ENCODE results near the gene MEGF6. TPM values are rescaled to one million over a fixed set of nuclear protein-coding genes. Genes with fewer than 3 reads are reported as not detected.

MEGF6 gene
- total and polyA plus RNA-seq, 9 of the 15 experiments (the other 6 are each of a cell fraction or from before 2014, with no cell fraction given) = 0.03 to 1.7 (median 0.24) TPM; not detected in 3

DNA sequence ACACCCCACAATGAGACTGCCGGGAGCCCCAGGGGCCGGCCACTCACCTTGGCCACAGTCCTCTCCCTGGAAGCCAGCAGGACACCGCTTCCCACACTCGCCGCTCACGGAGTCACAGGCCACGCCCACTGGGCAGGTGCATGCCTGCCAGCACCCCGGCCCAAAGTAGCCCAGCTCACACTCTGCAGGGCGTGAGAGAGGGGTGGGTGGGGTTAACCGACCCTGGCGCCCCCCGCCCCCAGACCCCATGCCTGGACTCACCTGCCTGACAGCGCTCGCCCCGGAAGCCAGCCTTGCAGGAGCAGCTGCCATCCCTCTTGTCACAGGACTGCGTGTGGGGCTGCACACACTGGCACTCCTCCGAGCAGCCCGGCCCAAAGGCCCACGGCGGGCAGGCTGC, 106.1 kb downstream of the MEGF6 start:
- WGBS (ENCODE audit: insufficient coverage, low coverage, missing lambda C conversion rate) = 2% methylated on average over 9 of the region's 20 CpGs
- Histone ChIP-seq H3K27ac (ENCODE audit: extremely low read depth, low read depth, low read length) (no peak overlapping the region), H3K9me1 (ENCODE audit: control insufficient read depth, insufficient read depth, low read length) (no peaks in the 10 kb centered on the region), H3K4me3 (no peak overlapping the region), H3K4me2 (ENCODE audit: insufficient read depth, low read length) (no peak overlapping the region), H3K79me2 (ENCODE audit: control insufficient read depth, insufficient read depth, low read length) (no peaks in the 10 kb centered on the region), H3K9me3 (replicated peaks; ENCODE audit: control insufficient read depth, insufficient read depth, low read depth, low read length) (no peaks in the 10 kb centered on the region), H4K20me1 (replicated peaks; ENCODE audit: control insufficient read depth, insufficient read depth, low read length) (peaks cover 18% of the 10 kb centered on the region; the same call in 1 of the 2 replicates), H3K27me3 (ENCODE audit: control insufficient read depth in 2 of 2, insufficient read depth in 2 of 2, low read length in 2 of 2) (peaks cover 0 to 39% of the 10 kb centered on the region in 2 experiments; a peak in 4 of 5 replicates), H3K36me3 (ENCODE audit: control insufficient read depth, insufficient read depth, low read length) (no peaks in the 10 kb centered on the region), H3K9ac (ENCODE audit: insufficient read depth in 1 of 2, low read depth in 2 of 2, low read length in 2 of 2) (no peak overlapping the region), H3K4me1 (replicated peaks in 1 of 2; ENCODE audit: control insufficient read depth in 2 of 2, insufficient read depth in 2 of 2, low read length in 2 of 2) (peaks cover 0 to 35% of the 10 kb centered on the region in 2 experiments; a peak in 2 of 5 replicates), H2AFZ (ENCODE audit: low read depth, low read length) (no peak overlapping the region)
- no peak for ATAC-seq
- ChIA-PET POLR2A (interaction anchor here (0.7 kb wide), 1 partner anchor 113 kb away, joined by 3 read pairs; no protein-coding TSS in a partner anchor), CTCF (ENCODE audit: low intra/inter-chr PET ratio) (no interaction called here)
- no TSS peak for BruUV-seq (replicated peaks)
- FAIRE-seq = no peak
- in situ Hi-C loops (cut with MboI) = no loop called here
- intact Hi-C loops (cut with micrococcal nuclease) = no loop called here
- DNase-seq (ENCODE audit: extremely low read depth in 1 of 4, low spot score in 3 of 4) = no peak
- TF ChIP-seq MCM7 (IDR thresholded peaks at IDR 0.05) = no peak
- TF ChIP-seq LARP7 (IDR thresholded peaks at IDR 0.05) = no peak
- TF ChIP-seq HCFC1 (IDR thresholded peaks at IDR 0.05; ENCODE audit: low read depth, low read length) = no peak
- no peak for TF ChIP-seq RBM25 (IDR thresholded peaks at IDR 0.05; ENCODE audit: low read depth, low read length, severe bottlenecking)
- no peak for TF ChIP-seq FOXA1 (IDR thresholded peaks at IDR 0.05; ENCODE audit: borderline replicate concordance)
- no peak for TF ChIP-seq EP400 (IDR thresholded peaks at IDR 0.05)
- TF ChIP-seq, protein P1, sequence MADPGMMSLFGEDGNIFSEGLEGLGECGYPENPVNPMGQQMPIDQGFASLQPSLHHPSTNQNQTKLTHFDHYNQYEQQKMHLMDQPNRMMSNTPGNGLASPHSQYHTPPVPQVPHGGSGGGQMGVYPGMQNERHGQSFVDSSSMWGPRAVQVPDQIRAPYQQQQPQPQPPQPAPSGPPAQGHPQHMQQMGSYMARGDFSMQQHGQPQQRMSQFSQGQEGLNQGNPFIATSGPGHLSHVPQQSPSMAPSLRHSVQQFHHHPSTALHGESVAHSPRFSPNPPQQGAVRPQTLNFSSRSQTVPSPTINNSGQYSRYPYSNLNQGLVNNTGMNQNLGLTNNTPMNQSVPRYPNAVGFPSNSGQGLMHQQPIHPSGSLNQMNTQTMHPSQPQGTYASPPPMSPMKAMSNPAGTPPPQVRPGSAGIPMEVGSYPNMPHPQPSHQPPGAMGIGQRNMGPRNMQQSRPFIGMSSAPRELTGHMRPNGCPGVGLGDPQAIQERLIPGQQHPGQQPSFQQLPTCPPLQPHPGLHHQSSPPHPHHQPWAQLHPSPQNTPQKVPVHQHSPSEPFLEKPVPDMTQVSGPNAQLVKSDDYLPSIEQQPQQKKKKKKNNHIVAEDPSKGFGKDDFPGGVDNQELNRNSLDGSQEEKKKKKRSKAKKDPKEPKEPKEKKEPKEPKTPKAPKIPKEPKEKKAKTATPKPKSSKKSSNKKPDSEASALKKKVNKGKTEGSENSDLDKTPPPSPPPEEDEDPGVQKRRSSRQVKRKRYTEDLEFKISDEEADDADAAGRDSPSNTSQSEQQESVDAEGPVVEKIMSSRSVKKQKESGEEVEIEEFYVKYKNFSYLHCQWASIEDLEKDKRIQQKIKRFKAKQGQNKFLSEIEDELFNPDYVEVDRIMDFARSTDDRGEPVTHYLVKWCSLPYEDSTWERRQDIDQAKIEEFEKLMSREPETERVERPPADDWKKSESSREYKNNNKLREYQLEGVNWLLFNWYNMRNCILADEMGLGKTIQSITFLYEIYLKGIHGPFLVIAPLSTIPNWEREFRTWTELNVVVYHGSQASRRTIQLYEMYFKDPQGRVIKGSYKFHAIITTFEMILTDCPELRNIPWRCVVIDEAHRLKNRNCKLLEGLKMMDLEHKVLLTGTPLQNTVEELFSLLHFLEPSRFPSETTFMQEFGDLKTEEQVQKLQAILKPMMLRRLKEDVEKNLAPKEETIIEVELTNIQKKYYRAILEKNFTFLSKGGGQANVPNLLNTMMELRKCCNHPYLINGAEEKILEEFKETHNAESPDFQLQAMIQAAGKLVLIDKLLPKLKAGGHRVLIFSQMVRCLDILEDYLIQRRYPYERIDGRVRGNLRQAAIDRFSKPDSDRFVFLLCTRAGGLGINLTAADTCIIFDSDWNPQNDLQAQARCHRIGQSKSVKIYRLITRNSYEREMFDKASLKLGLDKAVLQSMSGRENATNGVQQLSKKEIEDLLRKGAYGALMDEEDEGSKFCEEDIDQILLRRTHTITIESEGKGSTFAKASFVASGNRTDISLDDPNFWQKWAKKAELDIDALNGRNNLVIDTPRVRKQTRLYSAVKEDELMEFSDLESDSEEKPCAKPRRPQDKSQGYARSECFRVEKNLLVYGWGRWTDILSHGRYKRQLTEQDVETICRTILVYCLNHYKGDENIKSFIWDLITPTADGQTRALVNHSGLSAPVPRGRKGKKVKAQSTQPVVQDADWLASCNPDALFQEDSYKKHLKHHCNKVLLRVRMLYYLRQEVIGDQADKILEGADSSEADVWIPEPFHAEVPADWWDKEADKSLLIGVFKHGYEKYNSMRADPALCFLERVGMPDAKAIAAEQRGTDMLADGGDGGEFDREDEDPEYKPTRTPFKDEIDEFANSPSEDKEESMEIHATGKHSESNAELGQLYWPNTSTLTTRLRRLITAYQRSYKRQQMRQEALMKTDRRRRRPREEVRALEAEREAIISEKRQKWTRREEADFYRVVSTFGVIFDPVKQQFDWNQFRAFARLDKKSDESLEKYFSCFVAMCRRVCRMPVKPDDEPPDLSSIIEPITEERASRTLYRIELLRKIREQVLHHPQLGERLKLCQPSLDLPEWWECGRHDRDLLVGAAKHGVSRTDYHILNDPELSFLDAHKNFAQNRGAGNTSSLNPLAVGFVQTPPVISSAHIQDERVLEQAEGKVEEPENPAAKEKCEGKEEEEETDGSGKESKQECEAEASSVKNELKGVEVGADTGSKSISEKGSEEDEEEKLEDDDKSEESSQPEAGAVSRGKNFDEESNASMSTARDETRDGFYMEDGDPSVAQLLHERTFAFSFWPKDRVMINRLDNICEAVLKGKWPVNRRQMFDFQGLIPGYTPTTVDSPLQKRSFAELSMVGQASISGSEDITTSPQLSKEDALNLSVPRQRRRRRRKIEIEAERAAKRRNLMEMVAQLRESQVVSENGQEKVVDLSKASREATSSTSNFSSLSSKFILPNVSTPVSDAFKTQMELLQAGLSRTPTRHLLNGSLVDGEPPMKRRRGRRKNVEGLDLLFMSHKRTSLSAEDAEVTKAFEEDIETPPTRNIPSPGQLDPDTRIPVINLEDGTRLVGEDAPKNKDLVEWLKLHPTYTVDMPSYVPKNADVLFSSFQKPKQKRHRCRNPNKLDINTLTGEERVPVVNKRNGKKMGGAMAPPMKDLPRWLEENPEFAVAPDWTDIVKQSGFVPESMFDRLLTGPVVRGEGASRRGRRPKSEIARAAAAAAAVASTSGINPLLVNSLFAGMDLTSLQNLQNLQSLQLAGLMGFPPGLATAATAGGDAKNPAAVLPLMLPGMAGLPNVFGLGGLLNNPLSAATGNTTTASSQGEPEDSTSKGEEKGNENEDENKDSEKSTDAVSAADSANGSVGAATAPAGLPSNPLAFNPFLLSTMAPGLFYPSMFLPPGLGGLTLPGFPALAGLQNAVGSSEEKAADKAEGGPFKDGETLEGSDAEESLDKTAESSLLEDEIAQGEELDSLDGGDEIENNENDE (IDR thresholded peaks at IDR 0.05; ENCODE audit: low read depth, low read length) = no peak
- TF ChIP-seq ZNF778 (CRISPR knock-in tag; IDR thresholded peaks at IDR 0.05) = no peak
- no peak for TF ChIP-seq CBFA2T3 (IDR thresholded peaks at IDR 0.05)
- TF ChIP-seq BCOR (IDR thresholded peaks at IDR 0.05) = no peak
- no peak for TF ChIP-seq OTX1 (CRISPR knock-in tag; IDR thresholded peaks at IDR 0.05)
- no peak for TF ChIP-seq TRIM24 (IDR thresholded peaks at IDR 0.05)
- no peak for TF ChIP-seq FOXJ3 (CRISPR knock-in tag; IDR thresholded peaks at IDR 0.05)

Data from K562 (cell line).